CD14-positive monocyte (primary cell): Measurements from ENCODE around the gene TACC2. TPM values are rescaled to one million over a fixed set of nuclear protein-coding genes. Genes with fewer than 3 reads are reported as not detected.

Source experiments
- DNase-seq, 3 donors: peaks; one replicate each; pipeline ENCODE4 v3.0.0-alpha.2; 2011 to 2022
- H2AFZ ChIP-seq: 2 replicates; pipeline ENCODE4 v1.6.0; 2012; ENCODE audit warnings: mild to moderate bottlenecking, low read depth, low read length, inconsistent platforms; ENCODE audit not compliant: insufficient read depth, poor library complexity, severe bottlenecking
- H3K27ac ChIP-seq, 2 donors: 1 replicate in 1 of 2; 2 replicates in 1 of 2; pipeline ENCODE4 v1.5.1; 2012 to 2013; ENCODE audit warnings: low read length in 2 of 2, control low read depth in 1 of 2, inconsistent platforms in 1 of 2, low read depth in 1 of 2, mild to moderate bottlenecking in 1 of 2
- H3K27me3 ChIP-seq, 2 donors: one replicate each; pipeline versions ENCODE4 v1.6.0 to v1.6.1; 2011 to 2013; ENCODE audit warnings: low read length in 2 of 2; ENCODE audit not compliant: control insufficient read depth in 2 of 2, insufficient read depth in 2 of 2
- H3K36me3 ChIP-seq, 2 donors: replicated peaks in 1 of 2; 1 replicate in 1 of 2; 2 replicates in 1 of 2; pipeline versions ENCODE4 v1.5.1 to v1.6.1; 2012 to 2013; ENCODE audit warnings: low read length in 2 of 2, control low read depth in 1 of 2, inconsistent platforms in 1 of 2, mild to moderate bottlenecking in 1 of 2; ENCODE audit not compliant: insufficient read depth in 2 of 2, control insufficient read depth in 1 of 2
- H3K4me1 ChIP-seq, 2 donors: 1 replicate in 1 of 2; 2 replicates in 1 of 2; pipeline versions ENCODE4 v1.5.1 to v1.6.1; 2012 to 2013; ENCODE audit warnings: low read length in 2 of 2, control low read depth in 1 of 2, inconsistent platforms in 1 of 2, mild to moderate bottlenecking in 1 of 2, moderate library complexity in 1 of 2; ENCODE audit not compliant: insufficient read depth in 2 of 2, control insufficient read depth in 1 of 2
- H3K4me2 ChIP-seq: replicated peaks from 2 replicates; pipeline ENCODE3; 2012; ENCODE audit warnings: low read length, moderate library complexity, mild to moderate bottlenecking; ENCODE audit not compliant: poor library complexity, severe bottlenecking; ENCODE audit errors: extremely low read depth
- H3K4me3 ChIP-seq, 3 experiments: fragments of 200-600 bp in 1 of 3; sonication (generic) in 1 of 3; replicated peaks in 1 of 3; 1 replicate in 2 of 3; 2 replicates in 1 of 3; pipeline ENCODE4 v1.5.1; 2011 to 2013; ENCODE audit warnings: low read length in 3 of 3, mild to moderate bottlenecking in 3 of 3, control low read depth in 2 of 3, low read depth in 2 of 3, inconsistent platforms in 1 of 3, moderate library complexity in 1 of 3
- H3K79me2 ChIP-seq: 2 replicates; pipeline ENCODE4 v1.6.0; 2012; ENCODE audit warnings: mild to moderate bottlenecking, control low read depth, inconsistent platforms, low read length, moderate library complexity; ENCODE audit not compliant: insufficient read depth
- H3K9ac ChIP-seq: 2 replicates; pipeline ENCODE4 v1.6.0; 2017; ENCODE audit warnings: low read length, mild to moderate bottlenecking; ENCODE audit not compliant: insufficient read depth, poor library complexity, severe bottlenecking
- H3K9me3 ChIP-seq, 2 donors: replicated peaks in 1 of 2; 1 replicate in 1 of 2; 2 replicates in 1 of 2; pipeline versions ENCODE4 v1.5.1 to v1.6.1; 2012 to 2013; ENCODE audit warnings: low read length in 2 of 2, control low read depth in 1 of 2; ENCODE audit not compliant: control insufficient read depth in 1 of 2, insufficient read depth in 1 of 2
- H4K20me1 ChIP-seq: 2 replicates; pipeline ENCODE4 v1.6.0; 2012; ENCODE audit warnings: mild to moderate bottlenecking, low read length, control low read depth, moderate library complexity; ENCODE audit not compliant: insufficient read depth
- H3K27ac Mint-ChIP-seq, 7 donors: one replicate each; pipeline ENCODE4 v1.8.0; 2020; ENCODE audit warnings: mild to moderate bottlenecking in 7 of 7, mixed read lengths in 7 of 7, moderate library complexity in 6 of 7, inconsistent platforms in 2 of 7
- H3K27me3 Mint-ChIP-seq, 3 donors: one replicate each; pipeline ENCODE4 v1.8.0; 2021 to 2022; ENCODE audit warnings: low read depth in 3 of 3, mild to moderate bottlenecking in 3 of 3, mixed read lengths in 3 of 3, moderate library complexity in 3 of 3, inconsistent platforms in 1 of 3
- H3K36me3 Mint-ChIP-seq, 2 donors: one replicate each; pipeline ENCODE4 v1.8.0; 2020; ENCODE audit warnings: mixed read lengths in 2 of 2, inconsistent platforms in 1 of 2, mild to moderate bottlenecking in 1 of 2
- H3K4me1 Mint-ChIP-seq: one replicate; pipeline ENCODE4 v1.8.0; 2020; ENCODE audit warnings: mild to moderate bottlenecking, mixed read lengths
- H3K4me3 Mint-ChIP-seq, 2 donors: one replicate each; pipeline ENCODE4 v1.8.0; 2020; ENCODE audit warnings: mild to moderate bottlenecking in 2 of 2, mixed read lengths in 2 of 2, moderate library complexity in 1 of 2
- H3K9me3 Mint-ChIP-seq, 7 donors: one replicate each; pipeline ENCODE4 v1.8.0; 2020 to 2022; ENCODE audit warnings: mixed read lengths in 7 of 7, mild to moderate bottlenecking in 6 of 7, moderate library complexity in 6 of 7, inconsistent platforms in 2 of 7
- WGBS: methylation state at CpG from one replicate; pipeline ENCODE4 v1.1.5; 2013; ENCODE audit warnings: missing lambda C conversion rate; ENCODE audit not compliant: insufficient coverage; 5-methylcytosine and 5-hydroxymethylcytosine counted together
- intact Hi-C, 2 donors: fragments of 100-400 bp; cut with micrococcal nuclease; formaldehyde crosslinking; loops; one replicate each; pipeline versions ENCODE4 v1.15.0 to v1.15.1; 2023
- polyA plus RNA-seq, 3 donors: library from polyadenylated mRNA; depleted of rRNA in 1 of 3; unstranded in 2 of 3; stranded (reverse) in 1 of 3; fragments of 300-500 nt in 2 of 3; fragments of >200 nt in 1 of 3; fragmentation: Illumina TruSeq in 2 of 3; gene quantifications; 1 replicate in 2 of 3; 2 replicates in 1 of 3; pipeline ENCODE4 v1.2.3, GENCODE V29; 2012 to 2021
- TF ChIP-seq, protein P1 (sequence below): fragments of 200-600 bp; IDR thresholded peaks from one replicate; pipeline ENCODE4 v1.8.0; 2022; ENCODE audit warnings: antibody characterized with exemption, mild to moderate bottlenecking

The TACC2 gene
- polyA plus RNA-seq, 3 donors, result 0.03 TPM; not detected in 2

DNA sequence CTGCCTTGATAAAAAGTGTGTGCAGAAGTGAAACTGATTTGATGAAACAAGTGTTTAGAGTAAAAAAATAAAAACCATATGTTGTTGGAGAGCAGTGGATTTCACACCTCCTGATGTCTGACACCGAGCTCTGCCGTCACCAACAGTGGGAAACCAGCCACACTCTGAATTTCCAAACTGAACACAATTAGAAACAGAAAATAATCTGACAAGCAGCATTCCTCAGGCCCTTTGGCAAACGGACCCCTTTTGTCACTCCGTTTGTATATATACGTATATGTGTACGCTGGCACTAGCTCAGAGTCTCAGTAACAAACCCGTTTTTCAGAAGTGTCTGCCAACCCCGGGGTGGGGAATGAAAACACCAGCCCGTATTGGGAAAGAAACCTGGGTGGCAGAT lies 32.4 kb downstream of the TACC2 start:
- H3K36me3 Mint-ChIP-seq, result no peaks in the 10 kb centered on the region
- WGBS, result 88% methylated on average over 6 of the region's 9 CpGs
- H3K36me3 ChIP-seq, result no peaks in the 10 kb centered on the region
- no peak for DNase-seq
- H2AFZ ChIP-seq, result no peak overlapping the region
- H3K27me3 ChIP-seq, result peaks cover 0 to 13% of the 10 kb centered on the region in 2 donors
- TF ChIP-seq, protein P1, sequence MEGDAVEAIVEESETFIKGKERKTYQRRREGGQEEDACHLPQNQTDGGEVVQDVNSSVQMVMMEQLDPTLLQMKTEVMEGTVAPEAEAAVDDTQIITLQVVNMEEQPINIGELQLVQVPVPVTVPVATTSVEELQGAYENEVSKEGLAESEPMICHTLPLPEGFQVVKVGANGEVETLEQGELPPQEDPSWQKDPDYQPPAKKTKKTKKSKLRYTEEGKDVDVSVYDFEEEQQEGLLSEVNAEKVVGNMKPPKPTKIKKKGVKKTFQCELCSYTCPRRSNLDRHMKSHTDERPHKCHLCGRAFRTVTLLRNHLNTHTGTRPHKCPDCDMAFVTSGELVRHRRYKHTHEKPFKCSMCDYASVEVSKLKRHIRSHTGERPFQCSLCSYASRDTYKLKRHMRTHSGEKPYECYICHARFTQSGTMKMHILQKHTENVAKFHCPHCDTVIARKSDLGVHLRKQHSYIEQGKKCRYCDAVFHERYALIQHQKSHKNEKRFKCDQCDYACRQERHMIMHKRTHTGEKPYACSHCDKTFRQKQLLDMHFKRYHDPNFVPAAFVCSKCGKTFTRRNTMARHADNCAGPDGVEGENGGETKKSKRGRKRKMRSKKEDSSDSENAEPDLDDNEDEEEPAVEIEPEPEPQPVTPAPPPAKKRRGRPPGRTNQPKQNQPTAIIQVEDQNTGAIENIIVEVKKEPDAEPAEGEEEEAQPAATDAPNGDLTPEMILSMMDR, result no peak
- no peak overlapping the region for H3K4me3 Mint-ChIP-seq
- no peak overlapping the region for H3K4me3 ChIP-seq
- peaks cover 17 to 20% (median 19%) of the 10 kb centered on the region in 3 donors for H3K27me3 Mint-ChIP-seq
- no peak overlapping the region for H3K27ac ChIP-seq
- no peaks in the 10 kb centered on the region for H3K4me1 ChIP-seq
- intact Hi-C loops, result no loop called here
- no peak overlapping the region for H3K4me2 ChIP-seq
- no peak overlapping the region for H3K9ac ChIP-seq
- H3K4me1 Mint-ChIP-seq, result no peaks in the 10 kb centered on the region
- no peak overlapping the region for H3K27ac Mint-ChIP-seq
- H3K79me2 ChIP-seq, result no peaks in the 10 kb centered on the region
- peaks cover 0 to 2% (median 0%) of the 10 kb centered on the region in 7 donors for H3K9me3 Mint-ChIP-seq
- no peaks in the 10 kb centered on the region for H3K9me3 ChIP-seq
- H4K20me1 ChIP-seq, result no peaks in the 10 kb centered on the region

GRCh38 chr10:122021828-122022227 lies 32.9 kb downstream of the TACC2 start:
- no peak overlapping the region for H2AFZ ChIP-seq
- no peak overlapping the region for H3K27ac Mint-ChIP-seq
- no peaks in the 10 kb centered on the region for H3K36me3 Mint-ChIP-seq
- peaks cover 16 to 20% (median 19%) of the 10 kb centered on the region in 3 donors for H3K27me3 Mint-ChIP-seq
- H3K4me1 Mint-ChIP-seq, result no peaks in the 10 kb centered on the region
- no peaks in the 10 kb centered on the region for H3K9me3 ChIP-seq
- no peaks in the 10 kb centered on the region for H3K36me3 ChIP-seq
- H3K4me1 ChIP-seq, result no peaks in the 10 kb centered on the region
- TF ChIP-seq, protein P1, result no peak
- WGBS, result 91% methylated on average over 7 of the region's 11 CpGs
- H3K79me2 ChIP-seq, result no peaks in the 10 kb centered on the region
- H3K4me3 Mint-ChIP-seq, result no peak overlapping the region
- no peaks in the 10 kb centered on the region for H4K20me1 ChIP-seq
- H3K27ac ChIP-seq, result no peak overlapping the region
- intact Hi-C loops, result no loop called here
- H3K9me3 Mint-ChIP-seq, result peaks cover 0 to 2% (median 0%) of the 10 kb centered on the region in 7 donors
- H3K27me3 ChIP-seq, result peaks cover 0 to 13% of the 10 kb centered on the region in 2 donors
- DNase-seq, result no peak
- no peak overlapping the region for H3K4me3 ChIP-seq
- no peak overlapping the region for H3K4me2 ChIP-seq
- no peak overlapping the region for H3K9ac ChIP-seq
